Subcutaneous adipose tissue (tissue), 4 donors: ENCODE data around the gene TAGLN3. TPM values are rescaled to one million over a fixed set of nuclear protein-coding genes. Genes with fewer than 3 reads are reported as not detected.

Source experiments
- CTCF ChIP-seq: fragments of 450-650 bp; IDR thresholded peaks from one replicate; pipeline ENCODE4 v1.5.1; 2016; ENCODE audit warnings: low read depth, mild to moderate bottlenecking, control low read depth, antibody characterized with exemption, moderate library complexity
- total RNA-seq, 4 donors: library from RNA; depleted of rRNA; stranded (reverse); fragments of >200 nt; gene quantifications; one replicate each; pipeline ENCODE4 v1.1.0, GENCODE V29; 2016

TAGLN3 gene
- total RNA-seq, 4 donors from 2014 or later: not detected

DNA sequence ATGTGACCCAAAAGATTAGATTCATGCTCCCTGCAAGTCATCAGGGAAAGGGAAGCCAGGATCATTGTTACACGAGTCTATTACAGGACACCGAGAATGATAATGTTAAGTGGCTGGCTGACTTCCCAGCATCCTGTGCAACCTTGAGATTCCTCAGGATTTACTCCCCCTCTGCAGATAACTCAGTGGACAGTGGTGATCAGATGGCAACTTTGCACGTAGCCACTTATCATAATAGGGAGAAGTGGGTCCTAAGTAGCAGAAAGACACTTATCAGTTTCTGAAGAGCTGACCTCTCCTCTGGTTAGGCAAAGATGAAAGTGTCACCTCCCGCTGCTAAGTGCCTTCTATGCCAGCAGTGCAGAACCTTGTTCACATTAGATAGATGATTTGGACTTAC is 29.1 kb downstream of the TAGLN3 start:
- no peak for TF ChIP-seq CTCF

DNA sequence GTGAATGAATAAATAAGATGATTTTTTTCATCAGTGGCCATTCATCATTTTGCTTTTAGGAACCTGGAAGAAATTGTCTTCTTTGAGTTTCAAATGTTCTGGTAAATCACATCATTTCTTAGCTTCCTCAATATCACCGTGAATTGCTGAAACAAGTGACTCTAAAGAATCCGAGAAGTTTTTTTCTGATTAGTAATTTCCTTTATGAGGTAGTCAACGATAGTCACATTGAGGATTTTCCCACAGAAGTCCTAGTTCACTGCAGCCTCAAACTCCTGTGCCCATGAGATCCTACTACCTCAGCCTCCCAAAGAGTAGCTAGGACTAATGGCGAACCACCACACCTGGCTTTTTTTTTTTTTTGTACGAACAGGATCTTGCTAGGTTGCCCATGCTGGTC is 32.2 kb downstream of the TAGLN3 start:
- no peak for TF ChIP-seq CTCF

DNA sequence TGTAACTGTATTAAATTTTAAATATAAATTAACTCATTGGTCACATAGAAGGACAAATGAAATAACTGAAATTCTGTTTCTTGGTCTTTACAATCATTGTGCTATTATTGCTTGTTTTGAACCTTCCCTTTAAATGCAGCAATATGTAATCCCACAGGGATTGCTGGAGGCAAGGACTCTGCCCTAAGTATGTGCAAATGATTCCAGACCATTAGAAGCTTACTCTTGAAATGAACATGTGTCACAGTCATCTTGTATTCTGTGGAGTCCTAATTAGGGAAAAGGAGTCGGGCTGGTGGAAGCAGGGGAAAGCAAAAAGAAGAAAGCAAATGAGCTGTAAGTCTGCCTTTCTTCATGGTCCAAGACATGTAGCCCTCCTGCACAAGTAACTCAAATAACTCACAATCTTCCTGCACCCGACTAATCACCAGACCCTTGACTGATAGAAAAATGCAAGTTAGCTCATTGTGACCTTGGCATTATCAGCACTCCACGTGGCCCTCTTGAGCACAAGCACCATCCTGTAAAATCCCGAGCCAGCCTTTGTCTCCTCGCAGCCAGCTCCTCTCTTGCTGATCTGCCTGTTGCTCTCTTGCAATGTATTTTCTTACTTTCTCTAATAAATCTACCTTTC is 33.5 kb downstream of the TAGLN3 start:
- TF ChIP-seq CTCF: no peak

GRCh38 chr3:112034436-112034835 is 35.7 kb downstream of the TAGLN3 start, which contains the start of gene TMPRSS7:
Gene TMPRSS7, plus strand, starts transcription at chr3:112034736. Its CDS starts 110 bp downstream, at chr3:112034846.
- no peak for TF ChIP-seq CTCF

- TF ChIP-seq CTCF: no peak
Measured at GRCh38 chr3:112035241-112035640, 36.5 kb downstream of the TAGLN3 start.

GRCh38 chr3:112038863-112039262 is 40.1 kb downstream of the TAGLN3 start:
- no peak for TF ChIP-seq CTCF

DNA sequence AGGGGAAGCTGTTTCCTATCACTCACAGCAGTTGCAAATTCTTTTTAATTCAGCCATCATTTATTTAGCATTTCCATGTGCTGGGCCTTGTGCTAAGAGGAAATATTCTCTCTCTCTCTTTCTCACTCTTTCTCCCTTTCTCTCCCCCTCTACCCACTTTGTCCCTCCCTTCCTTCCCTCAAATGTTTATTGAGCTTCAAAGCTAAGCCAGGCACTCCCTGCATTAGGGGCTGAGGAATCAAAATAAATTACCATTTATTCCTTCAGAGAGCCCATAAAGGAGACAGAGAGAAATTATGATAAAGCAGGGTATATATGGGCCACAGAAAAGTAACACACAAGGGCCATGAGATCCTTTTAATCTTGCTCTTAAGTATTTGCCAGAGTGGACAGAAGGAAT is 42.6 kb downstream of the TAGLN3 start:
- no peak for TF ChIP-seq CTCF
